GM23248 (cell line): Measurements from ENCODE around the gene RALGPS1. TPM values are rescaled to one million over a fixed set of nuclear protein-coding genes. Genes with fewer than 3 reads are reported as not detected.
A peak's percentile ranks its signal among the peaks of the same experiment; 100 is the strongest.

ENCODE experiments used
- DNase-seq: peaks from one replicate; pipeline ENCODE4 v3.0.0-alpha.2; 2015
- H2AFZ ChIP-seq: fragments of 200-600 bp; sonication (generic); 2 replicates; pipeline ENCODE4 v1.6.1; 2016; ENCODE audit warnings: antibody characterized with exemption
- H3F3A ChIP-seq: fragments of 200-600 bp; sonication (generic); 2 replicates; pipeline ENCODE4 v1.6.1; 2016; ENCODE audit warnings: mild to moderate bottlenecking, antibody characterized with exemption, mixed run types; ENCODE audit not compliant: insufficient read depth
- H3K27ac ChIP-seq: fragments of 200-600 bp; sonication (generic); 2 replicates; pipeline ENCODE4 v1.5.1; 2016; ENCODE audit warnings: mild to moderate bottlenecking
- H3K27me3 ChIP-seq: fragments of 200-600 bp; sonication (generic); replicated peaks from 2 replicates; pipeline ENCODE4 v1.6.1; 2016; ENCODE audit warnings: mild to moderate bottlenecking; ENCODE audit not compliant: insufficient read depth
- H3K36me3 ChIP-seq: fragments of 200-600 bp; sonication (generic); 2 replicates; pipeline ENCODE4 v1.6.1; 2016; ENCODE audit warnings: low read depth, mild to moderate bottlenecking
- H3K4me1 ChIP-seq: fragments of 200-600 bp; sonication (generic); 2 replicates; pipeline ENCODE4 v1.6.1; 2016; ENCODE audit warnings: mild to moderate bottlenecking; ENCODE audit not compliant: insufficient read depth
- H3K4me2 ChIP-seq: fragments of 200-600 bp; sonication (generic); one replicate; pipeline ENCODE4 v1.6.1; 2016; ENCODE audit warnings: mild to moderate bottlenecking; ENCODE audit not compliant: unreplicated experiment
- H3K4me3 ChIP-seq: fragments of 200-600 bp; sonication (generic); 2 replicates; pipeline ENCODE4 v1.5.1; 2016; ENCODE audit warnings: mild to moderate bottlenecking
- H3K79me2 ChIP-seq: fragments of 200-600 bp; sonication (generic); 2 replicates; pipeline ENCODE4 v1.6.1; 2016; ENCODE audit warnings: mild to moderate bottlenecking; ENCODE audit not compliant: insufficient read depth
- H3K9ac ChIP-seq: fragments of 200-600 bp; sonication (generic); 2 replicates; pipeline ENCODE4 v1.6.1; 2016; ENCODE audit warnings: mild to moderate bottlenecking
- H3K9me2 ChIP-seq: fragments of 200-600 bp; sonication (generic); 2 replicates; pipeline ENCODE4 v1.6.1; 2016; ENCODE audit warnings: mixed run types, mild to moderate bottlenecking, moderate library complexity; ENCODE audit not compliant: insufficient read depth
- H3K9me3 ChIP-seq: fragments of 200-600 bp; sonication (generic); one replicate; pipeline ENCODE4 v1.6.1; 2017; ENCODE audit warnings: low read depth
- H4K20me1 ChIP-seq: fragments of 200-600 bp; sonication (generic); 2 replicates; pipeline ENCODE4 v1.6.0; 2016; ENCODE audit not compliant: insufficient read depth
- EZH2 ChIP-seq: fragments of 200-600 bp; sonication (generic); IDR thresholded peaks from 2 replicates; pipeline ENCODE4 v1.6.1; 2018; ENCODE audit warnings: antibody characterized with exemption, mild to moderate bottlenecking; ENCODE audit not compliant: insufficient read depth, poor library complexity, severe bottlenecking
- EZH2phosphoT487 ChIP-seq: fragments of 200-600 bp; sonication (generic); IDR thresholded peaks from 2 replicates; pipeline ENCODE4 v1.6.1; 2018; ENCODE audit warnings: antibody characterized with exemption, moderate library complexity, mild to moderate bottlenecking, low read depth; ENCODE audit not compliant: insufficient read depth
- WGBS, 2 experiments: methylation state at CpG; one replicate each; pipeline ENCODE4 v1.1.6; 2015 to 2017; ENCODE audit warnings: low lambda C conversion rate in 2 of 2, low coverage in 1 of 2; ENCODE audit errors: missing lambda C conversion rate in 2 of 2; 5-methylcytosine and 5-hydroxymethylcytosine counted together
- in situ Hi-C: fragments of 300-500 bp; cut with MboI; formaldehyde crosslinking; loops from 2 replicates; pipeline ENCODE4 v1.15.0; 2020
- polyA plus RNA-seq: library from polyadenylated mRNA; unstranded; fragments of >200 nt; fragmentation: Nextera tagmentation; extraction: Ambion mirVana; gene quantifications from 2 replicates; pipeline ENCODE4 v1.2.1, GENCODE V29; 2016
- total RNA-seq: library from RNA; depleted of rRNA; stranded (reverse); fragments of >200 nt; shearing (Covaris generic); gene quantifications from 2 replicates; pipeline ENCODE4 v1.2.3, GENCODE V29; 2014

Gene RALGPS1
- total and polyA plus RNA-seq, 2 experiments from 2014 or later: 0.54 to 1.8 TPM

DNA sequence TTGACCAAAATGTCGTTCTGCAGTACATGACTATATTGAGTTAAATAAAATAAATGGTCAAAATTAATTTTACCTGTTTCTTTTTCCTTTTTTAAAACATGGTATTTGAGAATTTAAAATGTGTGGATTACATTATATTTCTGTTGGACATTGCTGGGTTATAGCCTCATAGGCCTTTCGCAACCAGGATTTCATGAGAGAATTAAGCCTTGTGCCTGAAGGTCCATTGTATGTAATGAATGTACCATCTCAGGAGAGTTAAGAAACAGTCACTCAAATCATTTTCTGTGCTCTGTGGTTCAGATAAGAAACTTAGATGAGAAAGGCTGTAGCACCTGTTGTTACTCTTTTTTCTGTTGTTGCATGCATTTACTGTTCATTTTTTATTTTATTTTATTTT is 104.4 kb downstream of the RALGPS1 start:
- peaks cover 30% of the 10 kb centered on the region for H3K4me1 ChIP-seq
- in situ Hi-C loops: no loop called here
- H3F3A ChIP-seq: peaks cover 9% of the 10 kb centered on the region
- H4K20me1 ChIP-seq: no peaks in the 10 kb centered on the region
- H3K9ac ChIP-seq: no peak overlapping the region
- H3K9me2 ChIP-seq: no peaks in the 10 kb centered on the region
- no peaks in the 10 kb centered on the region for H3K9me3 ChIP-seq
- H2AFZ ChIP-seq: no peak overlapping the region
- no peak overlapping the region for H3K27ac ChIP-seq
- H3K27me3 ChIP-seq: no peaks in the 10 kb centered on the region
- H3K36me3 ChIP-seq: no peaks in the 10 kb centered on the region
- WGBS, 2 experiments: 92 to 96% methylated on average over 2 of the region's 2 CpGs
- no peak overlapping the region for H3K4me2 ChIP-seq
- H3K4me3 ChIP-seq: no peak overlapping the region
- H3K79me2 ChIP-seq: no peaks in the 10 kb centered on the region
- DNase-seq: peak; percentile 68
- TF ChIP-seq EZH2phosphoT487: no peak
- TF ChIP-seq EZH2: no peak

DNA sequence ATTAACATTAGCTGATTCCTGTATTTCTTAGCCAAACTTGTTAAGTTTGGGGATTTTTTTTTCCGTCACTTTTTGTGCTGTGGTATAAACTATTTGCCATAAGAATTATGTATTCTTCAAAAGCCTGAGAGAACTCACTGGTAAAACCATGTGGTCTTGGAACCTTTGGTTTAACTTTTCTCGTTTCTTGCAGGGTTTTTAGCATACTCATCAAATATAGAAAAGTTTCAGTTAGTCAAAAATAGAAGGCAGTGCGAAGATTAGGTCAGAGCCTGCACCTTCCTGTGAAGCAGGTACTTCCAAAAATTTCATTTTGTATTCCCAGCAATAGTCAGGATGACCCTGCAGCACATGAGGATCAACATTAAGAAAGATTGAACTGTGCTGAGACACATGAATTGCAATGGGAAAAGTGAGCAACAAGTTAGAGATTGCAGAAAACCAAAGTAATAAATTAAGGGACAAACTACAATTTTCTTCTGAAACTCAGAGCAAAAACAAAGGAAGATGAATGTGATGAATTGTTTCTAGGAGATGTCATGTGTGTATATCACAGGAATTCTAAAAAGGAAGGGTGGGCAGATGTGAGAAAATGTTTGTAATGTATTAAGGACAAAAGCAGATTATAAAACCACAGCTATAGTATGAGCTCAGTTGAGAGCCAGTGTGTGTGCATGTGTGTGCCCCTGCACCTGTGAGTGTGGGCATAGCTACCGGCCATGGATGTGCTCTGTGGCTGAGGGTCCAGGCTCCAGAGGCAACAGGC is 105.6 kb downstream of the RALGPS1 start:
- Histone ChIP-seq H3K9me2 (no peaks in the 10 kb centered on the region), H3K27me3 (no peaks in the 10 kb centered on the region), H3K4me2 (no peak overlapping the region), H3K9me3 (no peaks in the 10 kb centered on the region), H3K9ac (no peak overlapping the region), H4K20me1 (no peaks in the 10 kb centered on the region), H2AFZ (no peak overlapping the region), H3K27ac (no peak overlapping the region), H3K4me3 (no peak overlapping the region), H3F3A (peaks cover 9% of the 10 kb centered on the region), H3K36me3 (no peaks in the 10 kb centered on the region), H3K4me1 (peaks cover 23% of the 10 kb centered on the region), H3K79me2 (no peaks in the 10 kb centered on the region)
- 81 to 85% methylated on average over 4 of the region's 4 CpGs for WGBS, 2 experiments
- TF ChIP-seq EZH2 (no peak), EZH2phosphoT487 (no peak)
- DNase-seq: no peak
- in situ Hi-C loops: no loop called here

GRCh38 chr9:127020802-127021078 is 106.2 kb downstream of the RALGPS1 start:
- no peak overlapping the region for H3K27ac ChIP-seq
- peaks cover 9% of the 10 kb centered on the region for H3F3A ChIP-seq
- H3K36me3 ChIP-seq: no peaks in the 10 kb centered on the region
- H3K4me3 ChIP-seq: no peak overlapping the region
- no peak for DNase-seq
- no peak for TF ChIP-seq EZH2phosphoT487
- TF ChIP-seq EZH2: no peak
- no peaks in the 10 kb centered on the region for H3K9me3 ChIP-seq
- no peak overlapping the region for H3K4me2 ChIP-seq
- no peaks in the 10 kb centered on the region for H4K20me1 ChIP-seq
- no peak overlapping the region for H3K9ac ChIP-seq
- no peaks in the 10 kb centered on the region for H3K9me2 ChIP-seq
- H3K27me3 ChIP-seq: no peaks in the 10 kb centered on the region
- peaks cover 23% of the 10 kb centered on the region for H3K4me1 ChIP-seq
- no peaks in the 10 kb centered on the region for H3K79me2 ChIP-seq
- no peak overlapping the region for H2AFZ ChIP-seq
- in situ Hi-C loops: no loop called here

GRCh38 chr9:127021664-127022363 is 107.2 kb downstream of the RALGPS1 start:
- Histone ChIP-seq H3K9me2 (no peaks in the 10 kb centered on the region), H4K20me1 (no peaks in the 10 kb centered on the region), H3K27me3 (no peaks in the 10 kb centered on the region), H2AFZ (peak overlapping the region; percentile 52), H3K9me3 (no peaks in the 10 kb centered on the region), H3K36me3 (no peaks in the 10 kb centered on the region), H3K4me3 (no peak overlapping the region), H3K27ac (peak overlapping the region; percentile 86), H3K4me1 (peaks cover 23% of the 10 kb centered on the region), H3K9ac (peak overlapping the region; percentile 65), H3K79me2 (no peaks in the 10 kb centered on the region), H3F3A (peaks cover 9% of the 10 kb centered on the region), H3K4me2 (peak overlapping the region; percentile 42)
- peak; percentile 98 for DNase-seq
- TF ChIP-seq EZH2phosphoT487: no peak
- no peak for TF ChIP-seq EZH2
- in situ Hi-C loops: no loop called here
- 8 to 10% methylated on average over 10 of the region's 10 CpGs for WGBS, 2 experiments
